Stimulated activated naive CD8-positive, alpha-beta T cell treated with anti-CD3 and anti-CD28 coated beads, Interleukin-15, Interleukin-2, amounts not matched to agents 100 ng/mL and 50 ng/mL, for 24 hours (primary cell): ENCODE measurements around the gene PPFIBP2.

Experiments
- H3K27ac Mint-ChIP-seq: one replicate; pipeline ENCODE4 v1.8.0; 2021; ENCODE audit warnings: mild to moderate bottlenecking, mixed read lengths
- H3K27me3 Mint-ChIP-seq: one replicate; pipeline ENCODE4 v1.8.0; 2021; ENCODE audit warnings: mixed read lengths
- H3K36me3 Mint-ChIP-seq: one replicate; pipeline ENCODE4 v1.8.0; 2021; ENCODE audit warnings: low read depth, mixed read lengths
- H3K4me1 Mint-ChIP-seq: one replicate; pipeline ENCODE4 v1.8.0; 2021; ENCODE audit warnings: low read depth, mixed read lengths
- H3K4me3 Mint-ChIP-seq: one replicate; pipeline ENCODE4 v1.8.0; 2021; ENCODE audit warnings: mild to moderate bottlenecking, mixed read lengths
- H3K9me3 Mint-ChIP-seq: one replicate; pipeline ENCODE4 v1.8.0; 2021; ENCODE audit warnings: mixed read lengths

Gene PPFIBP2

GRCh38 chr11:7513234-7514098 is at the start of gene PPFIBP2:
TSS of gene PPFIBP2 (plus strand) at chr11:7513999. CDS start at chr11:7549476, 35,477 bp downstream.
- Mint-ChIP-seq H3K4me1 (peaks cover 52% of the 10 kb centered on the region), H3K4me3 (peak within 1 kb of the TSS; percentile 90), H3K9me3 (no peaks in the 10 kb centered on the region), H3K27me3 (peaks cover 5% of the 10 kb centered on the region), H3K36me3 (no peaks in the 10 kb centered on the region), H3K27ac (peak within 1 kb of the TSS; percentile 92)

GRCh38 chr11:7467652-7468051 is 46.1 kb upstream of the PPFIBP2 start:
- Mint-ChIP-seq H3K36me3 (no peaks in the 10 kb centered on the region), H3K4me1 (peaks cover 22% of the 10 kb centered on the region), H3K4me3 (no peak overlapping the region), H3K9me3 (no peaks in the 10 kb centered on the region), H3K27ac (peak overlapping the region; percentile 65), H3K27me3 (no peaks in the 10 kb centered on the region)

GRCh38 chr11:7469351-7469865 is 44.4 kb upstream of the PPFIBP2 start:
- no peaks in the 10 kb centered on the region for H3K9me3 Mint-ChIP-seq
- peaks cover 23% of the 10 kb centered on the region for H3K4me1 Mint-ChIP-seq
- H3K27me3 Mint-ChIP-seq: no peaks in the 10 kb centered on the region
- no peak overlapping the region for H3K27ac Mint-ChIP-seq
- H3K36me3 Mint-ChIP-seq: no peaks in the 10 kb centered on the region
- H3K4me3 Mint-ChIP-seq: no peak overlapping the region

GRCh38 chr11:7471071-7471470 is 42.7 kb upstream of the PPFIBP2 start:
- Mint-ChIP-seq H3K9me3 (no peaks in the 10 kb centered on the region), H3K27me3 (no peaks in the 10 kb centered on the region), H3K4me1 (peaks cover 23% of the 10 kb centered on the region), H3K27ac (no peak overlapping the region), H3K4me3 (no peak overlapping the region), H3K36me3 (no peaks in the 10 kb centered on the region)

- H3K9me3 Mint-ChIP-seq: no peaks in the 10 kb centered on the region
- H3K36me3 Mint-ChIP-seq: no peaks in the 10 kb centered on the region
- H3K27ac Mint-ChIP-seq: no peak overlapping the region
- H3K27me3 Mint-ChIP-seq: no peaks in the 10 kb centered on the region
- H3K4me1 Mint-ChIP-seq: peaks cover 6% of the 10 kb centered on the region
- H3K4me3 Mint-ChIP-seq: no peak overlapping the region
These were observed 40.1 kb upstream of the PPFIBP2 start for GRCh38 chr11:7473717-7474116.

- Mint-ChIP-seq H3K4me3 (no peak overlapping the region), H3K4me1 (no peaks in the 10 kb centered on the region), H3K36me3 (no peaks in the 10 kb centered on the region), H3K9me3 (no peaks in the 10 kb centered on the region), H3K27me3 (no peaks in the 10 kb centered on the region), H3K27ac (no peak overlapping the region)
These were observed 33.7 kb upstream of the PPFIBP2 start for GRCh38 chr11:7480113-7480512.

GRCh38 chr11:7484131-7484530 is 29.7 kb upstream of the PPFIBP2 start:
- H3K4me3 Mint-ChIP-seq: no peak overlapping the region
- no peaks in the 10 kb centered on the region for H3K9me3 Mint-ChIP-seq
- no peaks in the 10 kb centered on the region for H3K27me3 Mint-ChIP-seq
- H3K27ac Mint-ChIP-seq: no peak overlapping the region
- no peaks in the 10 kb centered on the region for H3K4me1 Mint-ChIP-seq
- no peaks in the 10 kb centered on the region for H3K36me3 Mint-ChIP-seq

- no peaks in the 10 kb centered on the region for H3K4me1 Mint-ChIP-seq
- no peaks in the 10 kb centered on the region for H3K9me3 Mint-ChIP-seq
- no peaks in the 10 kb centered on the region for H3K27me3 Mint-ChIP-seq
- no peak overlapping the region for H3K4me3 Mint-ChIP-seq
- H3K36me3 Mint-ChIP-seq: no peaks in the 10 kb centered on the region
- H3K27ac Mint-ChIP-seq: no peak overlapping the region
These were observed 29.2 kb upstream of the PPFIBP2 start for GRCh38 chr11:7484645-7485044.

GRCh38 chr11:7485186-7486097 is 28.4 kb upstream of the PPFIBP2 start, which contains the start of gene OLFML1:
TSS of gene OLFML1 (plus strand) at chr11:7485506. CDS start at chr11:7485876, 370 bp downstream.
- Mint-ChIP-seq H3K4me1 (no peaks in the 10 kb centered on the region), H3K27me3 (no peaks in the 10 kb centered on the region), H3K27ac (no peak within 1 kb of the TSS), H3K4me3 (no peak within 1 kb of the TSS), H3K36me3 (no peaks in the 10 kb centered on the region), H3K9me3 (no peaks in the 10 kb centered on the region)

- Mint-ChIP-seq H3K27ac (no peak overlapping the region), H3K4me1 (no peaks in the 10 kb centered on the region), H3K36me3 (no peaks in the 10 kb centered on the region), H3K27me3 (no peaks in the 10 kb centered on the region), H3K9me3 (no peaks in the 10 kb centered on the region), H3K4me3 (no peak overlapping the region)
These were observed 27.6 kb upstream of the PPFIBP2 start for GRCh38 chr11:7486098-7486780.

- H3K36me3 Mint-ChIP-seq: no peaks in the 10 kb centered on the region
- H3K27me3 Mint-ChIP-seq: no peaks in the 10 kb centered on the region
- no peaks in the 10 kb centered on the region for H3K4me1 Mint-ChIP-seq
- H3K27ac Mint-ChIP-seq: no peak overlapping the region
- no peak overlapping the region for H3K4me3 Mint-ChIP-seq
- no peaks in the 10 kb centered on the region for H3K9me3 Mint-ChIP-seq
These were observed 27.0 kb upstream of the PPFIBP2 start for GRCh38 chr11:7486781-7487140.

- H3K27me3 Mint-ChIP-seq: no peaks in the 10 kb centered on the region
- H3K4me1 Mint-ChIP-seq: no peaks in the 10 kb centered on the region
- no peak overlapping the region for H3K4me3 Mint-ChIP-seq
- no peak overlapping the region for H3K27ac Mint-ChIP-seq
- no peaks in the 10 kb centered on the region for H3K36me3 Mint-ChIP-seq
- no peaks in the 10 kb centered on the region for H3K9me3 Mint-ChIP-seq
These were observed 26.4 kb upstream of the PPFIBP2 start for GRCh38 chr11:7487360-7487759.

- Mint-ChIP-seq H3K4me3 (no peak overlapping the region), H3K27ac (no peak overlapping the region), H3K4me1 (no peaks in the 10 kb centered on the region), H3K27me3 (no peaks in the 10 kb centered on the region), H3K9me3 (no peaks in the 10 kb centered on the region), H3K36me3 (no peaks in the 10 kb centered on the region)
These were observed 25.1 kb upstream of the PPFIBP2 start for GRCh38 chr11:7488681-7489080.

GRCh38 chr11:7489376-7489775 is 24.4 kb upstream of the PPFIBP2 start:
- Mint-ChIP-seq H3K27me3 (no peaks in the 10 kb centered on the region), H3K9me3 (no peaks in the 10 kb centered on the region), H3K36me3 (no peaks in the 10 kb centered on the region), H3K4me1 (no peaks in the 10 kb centered on the region), H3K27ac (no peak overlapping the region), H3K4me3 (no peak overlapping the region)
